T-helper 2 cell treated with Interferon-gamma antibody and Interleukin-4, amounts not matched to agents 100 ng/mL and 5 ng/mL, for 36 hours (primary cell): ENCODE data around the gene LMAN2. TPM values are rescaled to one million over a fixed set of nuclear protein-coding genes. Genes with fewer than 3 reads are reported as not detected.

ENCODE experiments used
- intact Hi-C: fragments of 100-400 bp; cut with micrococcal nuclease; formaldehyde crosslinking; loops from one replicate; pipeline ENCODE4 v1.15.1; 2023
- total RNA-seq: library from RNA; stranded (reverse); gene quantifications from 2 replicates; pipeline ENCODE4 v1.2.3, GENCODE V29; 2022

Gene LMAN2
- total RNA-seq, 1 donor from 2014 or later = 153 TPM

DNA sequence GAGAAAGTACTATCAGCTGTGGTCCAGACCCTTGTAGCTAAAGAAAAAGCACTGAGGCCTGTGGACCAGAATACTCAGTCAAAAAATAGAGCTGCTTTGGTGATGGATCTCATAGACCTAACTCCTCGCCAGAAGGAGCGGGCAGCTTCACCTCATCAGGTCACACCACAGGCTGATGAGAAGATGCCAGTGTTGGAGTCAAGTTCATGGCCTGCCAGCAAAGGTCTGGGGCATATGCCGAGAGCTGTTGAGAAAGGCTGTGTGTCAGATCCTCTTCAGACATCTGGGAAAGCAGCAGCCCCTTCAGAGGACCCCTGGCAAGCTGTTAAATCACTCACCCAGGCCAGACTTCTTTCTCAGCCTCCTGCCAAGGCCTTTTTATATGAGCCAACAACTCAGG is 56.8 kb downstream of the LMAN2 start:
- intact Hi-C loops = no loop called here

DNA sequence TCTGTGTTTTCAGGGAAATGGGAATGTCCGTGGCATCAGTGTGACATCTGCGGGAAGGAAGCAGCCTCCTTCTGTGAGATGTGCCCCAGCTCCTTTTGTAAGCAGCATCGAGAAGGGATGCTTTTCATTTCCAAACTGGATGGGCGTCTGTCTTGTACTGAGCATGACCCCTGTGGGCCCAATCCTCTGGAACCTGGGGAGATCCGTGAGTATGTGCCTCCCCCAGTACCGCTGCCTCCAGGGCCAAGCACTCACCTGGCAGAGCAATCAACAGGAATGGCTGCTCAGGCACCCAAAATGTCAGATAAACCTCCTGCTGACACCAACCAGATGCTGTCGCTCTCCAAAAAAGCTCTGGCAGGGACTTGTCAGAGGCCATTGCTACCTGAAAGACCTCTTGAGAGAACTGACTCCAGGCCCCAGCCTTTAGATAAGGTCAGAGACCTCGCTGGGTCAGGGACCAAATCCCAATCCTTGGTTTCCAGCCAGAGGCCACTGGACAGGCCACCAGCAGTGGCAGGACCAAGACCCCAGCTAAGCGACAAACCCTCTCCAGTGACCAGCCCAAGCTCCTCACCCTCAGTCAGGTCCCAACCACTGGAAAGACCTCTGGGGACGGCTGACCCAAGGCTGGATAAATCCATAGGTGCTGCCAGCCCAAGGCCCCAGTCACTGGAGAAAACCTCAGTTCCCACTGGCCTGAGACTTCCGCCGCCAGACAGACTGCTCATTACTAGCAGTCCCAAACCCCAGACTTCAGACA is 57.5 kb downstream of the LMAN2 start:
- intact Hi-C loops = no loop called here

GRCh38 chr5:177291735-177292134 is 59.7 kb downstream of the LMAN2 start:
- intact Hi-C loops = no loop called here

DNA sequence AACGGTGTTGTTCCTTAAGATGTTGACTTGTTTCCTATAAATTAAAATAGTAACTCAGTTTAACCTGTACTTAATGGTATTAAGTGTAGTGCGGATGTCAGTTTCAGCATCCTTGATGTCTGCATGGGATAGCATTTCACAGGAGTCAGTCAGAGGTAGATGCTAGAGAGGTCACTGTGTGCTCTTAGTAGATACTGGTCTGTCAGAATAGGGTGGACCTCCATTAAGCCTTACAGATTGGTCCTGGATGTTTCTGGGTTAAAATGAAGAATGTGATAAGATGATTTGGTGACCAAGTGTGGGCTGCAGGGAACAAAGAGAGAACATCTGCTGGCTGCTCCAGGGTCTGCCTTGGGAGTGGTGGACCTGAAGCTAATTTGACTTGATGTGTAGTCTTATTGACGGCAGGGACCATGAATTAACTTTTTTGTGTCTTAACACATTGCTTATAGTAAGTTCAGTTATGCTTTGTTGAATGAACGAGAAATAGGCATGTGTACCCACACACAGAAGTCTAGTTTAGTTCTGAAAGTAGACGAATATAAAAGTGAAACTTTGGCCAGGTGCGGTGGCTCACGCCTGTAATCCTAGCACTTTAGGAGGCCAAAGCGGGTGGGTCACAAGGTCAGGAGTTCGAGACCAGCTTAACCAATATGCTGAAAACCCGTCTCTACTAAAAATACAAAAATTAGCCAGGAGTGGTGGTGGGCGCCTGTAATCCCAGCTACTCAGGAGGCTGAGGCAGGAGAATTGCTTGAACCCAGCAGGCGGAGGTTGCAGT is 60.5 kb downstream of the LMAN2 start:
- intact Hi-C loops = no loop called here

- intact Hi-C loops = no loop called here
Observed at GRCh38 chr5:177288191-177288590, 63.3 kb downstream of the LMAN2 start.

Other genes with a start within 250 kb of the LMAN2 start
- 99.7 and 103 TPM in 2 replicates for gene NSD1, start 217.9 kb downstream of the LMAN2 start, total RNA-seq
- 38.6 and 42.3 TPM in 2 replicates for gene RAB24, start 47.9 kb downstream of the LMAN2 start, total RNA-seq
- gene PRELID1, start 47.9 kb downstream of the LMAN2 start, total RNA-seq = 189 TPM in 2 replicates
- 49.7 and 52.2 TPM in 2 replicates for gene MXD3, start 39.8 kb downstream of the LMAN2 start, total RNA-seq
- 101 and 105 TPM in 2 replicates for gene RGS14, start 6.3 kb upstream of the LMAN2 start, total RNA-seq
- 0.07 and 0.11 TPM in 2 replicates for gene SLC34A1, start 32.8 kb upstream of the LMAN2 start, total RNA-seq
- gene PFN3, start 49.0 kb upstream of the LMAN2 start, total RNA-seq = not detected in 2 replicates
- gene F12, start 57.9 kb upstream of the LMAN2 start, total RNA-seq = 1.2 and 1.9 TPM in 2 replicates
- gene GRK6, start 75.0 kb upstream of the LMAN2 start, total RNA-seq = 232 and 239 TPM in 2 replicates
- gene PRR7, start 95.1 kb upstream of the LMAN2 start, total RNA-seq = 6.0 and 7.4 TPM in 2 replicates
- gene DBN1, start 122.0 kb upstream of the LMAN2 start, total RNA-seq = 9.0 and 10.6 TPM in 2 replicates
- 43.7 and 48.3 TPM in 2 replicates for gene PDLIM7, start 145.9 kb upstream of the LMAN2 start, total RNA-seq
- 5.3 and 5.4 TPM in 2 replicates for gene DOK3, start 158.2 kb upstream of the LMAN2 start, total RNA-seq
- gene DDX41, start 165.3 kb upstream of the LMAN2 start, total RNA-seq = 116 and 120 TPM in 2 replicates
- 86.7 and 91.1 TPM in 2 replicates for gene FAM193B, start 202.9 kb upstream of the LMAN2 start, total RNA-seq
- gene TMED9, start 240.5 kb upstream of the LMAN2 start, total RNA-seq = 144 and 146 TPM in 2 replicates
- 22.4 and 25.0 TPM in 2 replicates for gene B4GALT7, start 248.5 kb upstream of the LMAN2 start, total RNA-seq